Camera-type eye (tissue), 1 donor: ENCODE data around the gene IL6. TPM values are rescaled to one million over a fixed set of nuclear protein-coding genes. Genes with fewer than 3 reads are reported as not detected.

ENCODE experiments used
- total RNA-seq: library from RNA; depleted of rRNA; stranded (reverse); fragments of >200 nt; gene quantifications from one replicate; pipeline ENCODE4 v1.2.3, GENCODE V29; 2014

Gene IL6
- total RNA-seq, result not detected

DNA sequence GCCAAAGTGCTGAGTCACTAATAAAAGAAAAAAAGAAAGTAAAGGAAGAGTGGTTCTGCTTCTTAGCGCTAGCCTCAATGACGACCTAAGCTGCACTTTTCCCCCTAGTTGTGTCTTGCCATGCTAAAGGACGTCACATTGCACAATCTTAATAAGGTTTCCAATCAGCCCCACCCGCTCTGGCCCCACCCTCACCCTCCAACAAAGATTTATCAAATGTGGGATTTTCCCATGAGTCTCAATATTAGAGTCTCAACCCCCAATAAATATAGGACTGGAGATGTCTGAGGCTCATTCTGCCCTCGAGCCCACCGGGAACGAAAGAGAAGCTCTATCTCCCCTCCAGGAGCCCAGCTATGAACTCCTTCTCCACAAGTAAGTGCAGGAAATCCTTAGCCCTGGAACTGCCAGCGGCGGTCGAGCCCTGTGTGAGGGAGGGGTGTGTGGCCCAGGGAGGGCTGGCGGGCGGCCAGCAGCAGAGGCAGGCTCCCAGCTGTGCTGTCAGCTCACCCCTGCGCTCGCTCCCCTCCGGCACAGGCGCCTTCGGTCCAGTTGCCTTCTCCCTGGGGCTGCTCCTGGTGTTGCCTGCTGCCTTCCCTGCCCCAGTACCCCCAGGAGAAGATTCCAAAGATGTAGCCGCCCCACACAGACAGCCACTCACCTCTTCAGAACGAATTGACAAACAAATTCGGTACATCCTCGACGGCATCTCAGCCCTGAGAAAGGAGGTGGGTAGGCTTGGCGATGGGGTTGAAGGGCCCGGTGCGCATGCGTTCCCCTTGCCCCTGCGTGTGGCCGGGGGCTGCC is at the start of gene IL6:
Gene IL6 (plus strand): TSS at position 294 of the 807 bp plus-strand sequence. CDS start 63 bp downstream, at position 357.

Other genes with a start within 250 kb of the IL6 start
- gene STEAP1B, start 227.0 kb upstream of the IL6 start, total RNA-seq, result 1.6 TPM
- 63.6 TPM for gene TOMM7, start 95.6 kb downstream of the IL6 start, total RNA-seq